A549 treated with dexamethasone at 1 μM for 4 hours (cell line): Measurements from ENCODE around the gene FILIP1L. TPM values are rescaled to one million over a fixed set of nuclear protein-coding genes. Genes with fewer than 3 reads are reported as not detected.

Experiments
- total RNA-seq: library from RNA; stranded (reverse); fragments of 200-300 nt; extraction: Qiagen RNA extraction; gene quantifications from 5 replicates; pipeline ENCODE4 v1.2.3, GENCODE V29; 2022

FILIP1L gene
- 0.17 to 0.74 TPM (median 0.26 TPM) in 5 replicates for total RNA-seq

DNA sequence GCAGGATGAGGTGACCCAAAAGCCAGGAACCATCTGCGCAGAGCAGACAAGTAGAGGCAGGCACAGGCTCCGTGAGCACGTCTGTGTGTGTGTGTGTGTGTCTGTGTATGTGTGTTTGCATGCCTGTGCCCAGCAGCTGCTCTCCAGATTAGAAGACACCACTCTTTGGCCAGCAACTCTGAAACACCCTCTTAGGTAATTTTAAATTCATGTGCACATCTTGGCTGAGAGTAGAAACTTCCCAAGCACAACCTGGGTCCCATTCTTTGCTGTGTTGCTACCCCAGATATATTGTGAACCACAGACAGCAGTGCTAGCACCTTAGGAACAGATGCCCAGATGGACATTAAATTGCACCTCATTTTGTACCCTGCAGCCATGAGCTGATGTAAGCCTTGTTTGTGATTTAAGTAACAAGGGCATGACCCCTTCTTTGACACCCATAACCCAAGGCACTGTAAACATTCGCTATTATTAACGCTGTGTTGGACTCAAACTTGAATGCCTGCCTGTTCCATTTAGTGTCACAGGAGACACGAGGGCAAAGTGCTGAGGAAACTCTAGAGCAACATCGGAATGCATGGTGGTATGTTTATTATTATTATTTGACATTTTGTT is at the start of gene FILIP1L:
FILIP1L (minus strand) TSS at position 89 of the 618 bp plus-strand sequence.

DNA sequence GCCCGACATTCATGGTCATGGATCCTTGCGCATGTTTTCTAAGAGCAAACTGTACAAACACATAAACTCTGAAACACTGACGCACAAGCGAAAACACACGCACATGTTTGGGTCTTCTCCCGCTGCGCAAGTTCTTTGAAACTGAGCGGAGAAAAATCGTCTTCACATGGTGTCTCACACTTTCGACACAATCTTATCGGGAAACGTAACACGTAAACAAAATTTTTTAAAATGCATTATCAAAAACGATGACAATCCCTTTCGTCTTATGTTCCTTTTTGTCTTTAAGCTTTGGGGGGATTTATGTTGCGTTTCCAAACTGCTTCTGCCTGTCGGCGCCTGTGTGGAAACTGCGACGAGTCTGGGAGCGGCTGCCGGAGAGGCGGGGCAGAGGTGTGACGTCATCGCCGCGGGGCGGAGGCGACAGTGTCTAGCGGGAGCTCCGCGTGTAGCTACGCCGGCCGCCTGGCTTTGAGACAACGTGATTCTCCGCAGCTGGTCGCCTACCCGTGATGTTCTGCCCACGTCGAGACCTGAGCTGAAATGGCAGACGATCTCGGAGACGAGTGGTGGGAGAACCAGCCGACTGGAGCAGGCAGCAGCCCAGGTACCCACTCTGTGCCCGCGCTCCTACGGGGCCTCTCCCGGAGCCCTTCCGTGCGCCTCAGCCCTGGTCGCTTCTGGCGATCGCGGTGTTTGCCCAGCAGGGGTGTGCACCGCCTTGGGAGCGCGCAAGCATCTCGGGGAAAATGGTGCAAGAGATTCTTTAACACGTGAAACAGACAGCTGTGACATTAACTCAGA is 296.7 kb downstream of the FILIP1L start, which contains the start of gene CMSS1:
CMSS1 (plus strand) TSS at position 426 of the 804 bp plus-strand sequence.

Other genes starting within 250 kb of the FILIP1L start
- gene TBC1D23, start 146.5 kb upstream of the FILIP1L start, total RNA-seq: 10.7 to 14.8 TPM (median 13.0 TPM) in 5 replicates
- gene NIT2, start 220.3 kb upstream of the FILIP1L start, total RNA-seq: 77.9 to 85.8 TPM (median 81.9 TPM) in 5 replicates